Measurements from ENCODE around the gene ARCN1. TPM values are rescaled to one million over a fixed set of nuclear protein-coding genes. Genes with fewer than 3 reads are reported as not detected.

ARCN1 gene
- total RNA-seq, 1 donor, result 172 TPM

DNA sequence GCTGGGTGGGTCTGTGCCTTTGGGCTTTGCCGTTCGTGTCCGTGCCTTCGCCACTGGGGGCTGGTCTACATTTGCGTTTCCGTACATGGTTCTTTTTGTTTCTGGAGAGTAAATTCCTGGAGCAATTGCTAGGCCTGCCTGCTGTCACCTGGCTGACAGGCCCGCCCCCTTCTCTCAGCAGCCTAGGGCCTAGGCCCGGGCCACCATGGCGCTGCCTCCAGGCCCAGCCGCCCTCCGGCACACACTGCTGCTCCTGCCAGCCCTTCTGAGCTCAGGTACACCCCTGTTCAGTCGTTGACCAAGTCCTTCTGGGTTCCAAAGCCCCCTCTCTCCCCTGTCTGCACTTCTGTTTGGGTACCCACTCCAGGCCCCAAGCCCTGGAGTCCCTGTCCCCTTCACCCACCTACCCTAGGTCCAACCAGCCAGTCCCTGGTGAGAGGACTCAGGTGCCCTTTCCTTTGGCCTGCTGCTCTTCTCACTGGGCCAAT, 40.6 kb upstream of the ARCN1 start:
- H3K79me2 ChIP-seq (ENCODE audit: insufficient read depth, low read length), result no peaks in the 10 kb centered on the region
- no peaks in the 10 kb centered on the region for H3K9me3 ChIP-seq (ENCODE audit: low read depth, low read length)
- TF ChIP-seq, protein P1, sequence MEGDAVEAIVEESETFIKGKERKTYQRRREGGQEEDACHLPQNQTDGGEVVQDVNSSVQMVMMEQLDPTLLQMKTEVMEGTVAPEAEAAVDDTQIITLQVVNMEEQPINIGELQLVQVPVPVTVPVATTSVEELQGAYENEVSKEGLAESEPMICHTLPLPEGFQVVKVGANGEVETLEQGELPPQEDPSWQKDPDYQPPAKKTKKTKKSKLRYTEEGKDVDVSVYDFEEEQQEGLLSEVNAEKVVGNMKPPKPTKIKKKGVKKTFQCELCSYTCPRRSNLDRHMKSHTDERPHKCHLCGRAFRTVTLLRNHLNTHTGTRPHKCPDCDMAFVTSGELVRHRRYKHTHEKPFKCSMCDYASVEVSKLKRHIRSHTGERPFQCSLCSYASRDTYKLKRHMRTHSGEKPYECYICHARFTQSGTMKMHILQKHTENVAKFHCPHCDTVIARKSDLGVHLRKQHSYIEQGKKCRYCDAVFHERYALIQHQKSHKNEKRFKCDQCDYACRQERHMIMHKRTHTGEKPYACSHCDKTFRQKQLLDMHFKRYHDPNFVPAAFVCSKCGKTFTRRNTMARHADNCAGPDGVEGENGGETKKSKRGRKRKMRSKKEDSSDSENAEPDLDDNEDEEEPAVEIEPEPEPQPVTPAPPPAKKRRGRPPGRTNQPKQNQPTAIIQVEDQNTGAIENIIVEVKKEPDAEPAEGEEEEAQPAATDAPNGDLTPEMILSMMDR (IDR thresholded peaks at IDR 0.05; ENCODE audit: extremely low read depth, low read depth, low read length), result no peak
- no peak for DNase-seq (ENCODE audit: insufficient read length, low spot score, missing footprints)
- no peaks in the 10 kb centered on the region for H4K20me1 ChIP-seq (ENCODE audit: insufficient read depth, low read length)
- no peak overlapping the region for H3K27ac ChIP-seq (ENCODE audit: low read depth, low read length)
- H3K4me2 ChIP-seq (ENCODE audit: insufficient read depth, low read length), result peak overlapping the region; percentile 78
- no peaks in the 10 kb centered on the region for H3K27me3 ChIP-seq (ENCODE audit: insufficient read depth, low read length)
- H3K4me1 ChIP-seq (ENCODE audit: insufficient read depth, low read length), result peaks cover 11% of the 10 kb centered on the region
- peak overlapping the region; percentile 68 for H2AFZ ChIP-seq (ENCODE audit: low read length)
- H3K4me3 ChIP-seq (ENCODE audit: insufficient read depth, low read length), result peak overlapping the region; percentile 83
- H3K36me3 ChIP-seq (ENCODE audit: insufficient read depth, low read length), result no peaks in the 10 kb centered on the region

DNA sequence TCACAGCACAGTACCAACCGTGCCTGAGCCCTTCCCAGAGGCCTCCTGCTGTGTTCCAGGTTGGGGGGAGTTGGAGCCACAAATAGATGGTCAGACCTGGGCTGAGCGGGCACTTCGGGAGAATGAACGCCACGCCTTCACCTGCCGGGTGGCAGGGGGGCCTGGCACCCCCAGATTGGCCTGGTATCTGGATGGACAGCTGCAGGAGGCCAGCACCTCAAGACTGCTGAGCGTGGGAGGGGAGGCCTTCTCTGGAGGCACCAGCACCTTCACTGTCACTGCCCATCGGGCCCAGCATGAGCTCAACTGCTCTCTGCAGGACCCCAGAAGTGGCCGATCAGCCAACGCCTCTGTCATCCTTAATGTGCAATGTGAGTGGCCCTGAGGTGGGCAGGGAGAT, 40.1 kb upstream of the ARCN1 start:
- H4K20me1 ChIP-seq (ENCODE audit: insufficient read depth, low read length), result no peaks in the 10 kb centered on the region
- no peaks in the 10 kb centered on the region for H3K27me3 ChIP-seq (ENCODE audit: insufficient read depth, low read length)
- H3K4me1 ChIP-seq (ENCODE audit: insufficient read depth, low read length), result peaks cover 11% of the 10 kb centered on the region
- peak overlapping the region; percentile 78 for H3K4me2 ChIP-seq (ENCODE audit: insufficient read depth, low read length)
- no peak overlapping the region for H2AFZ ChIP-seq (ENCODE audit: low read length)
- H3K9me3 ChIP-seq (ENCODE audit: low read depth, low read length), result no peaks in the 10 kb centered on the region
- TF ChIP-seq, protein P1 (IDR thresholded peaks at IDR 0.05; ENCODE audit: extremely low read depth, low read depth, low read length), result no peak
- peak; percentile 74 for DNase-seq (ENCODE audit: insufficient read length, low spot score, missing footprints)
- no peak overlapping the region for H3K4me3 ChIP-seq (ENCODE audit: insufficient read depth, low read length)
- H3K79me2 ChIP-seq (ENCODE audit: insufficient read depth, low read length), result no peaks in the 10 kb centered on the region
- H3K27ac ChIP-seq (ENCODE audit: low read depth, low read length), result no peak overlapping the region
- H3K36me3 ChIP-seq (ENCODE audit: insufficient read depth, low read length), result no peaks in the 10 kb centered on the region

GRCh38 chr11:118532852-118533768, 39.1 kb upstream of the ARCN1 start:
- peak; percentile 76 for DNase-seq (ENCODE audit: insufficient read length, low spot score, missing footprints)
- no peaks in the 10 kb centered on the region for H3K79me2 ChIP-seq (ENCODE audit: insufficient read depth, low read length)

More at GRCh38 chr11:118532852-118533768, 39.1 kb upstream of the ARCN1 start:
- Histone ChIP-seq H2AFZ (ENCODE audit: low read length) (no peak overlapping the region), H3K4me1 (ENCODE audit: insufficient read depth, low read length) (peaks cover 11% of the 10 kb centered on the region), H3K27me3 (ENCODE audit: insufficient read depth, low read length) (no peaks in the 10 kb centered on the region), H3K4me2 (ENCODE audit: insufficient read depth, low read length) (no peak overlapping the region), H3K36me3 (ENCODE audit: insufficient read depth, low read length) (no peaks in the 10 kb centered on the region), H3K27ac (ENCODE audit: low read depth, low read length) (no peak overlapping the region), H3K9me3 (ENCODE audit: low read depth, low read length) (no peaks in the 10 kb centered on the region), H3K4me3 (ENCODE audit: insufficient read depth, low read length) (no peak overlapping the region), H4K20me1 (ENCODE audit: insufficient read depth, low read length) (no peaks in the 10 kb centered on the region)
- TF ChIP-seq, protein P1 (IDR thresholded peaks at IDR 0.05; ENCODE audit: extremely low read depth, low read depth, low read length), result no peak
